GM23248 (cell line): Measurements from ENCODE around the gene MORN4.

Experiments used
- EZH2 ChIP-seq: fragments of 200-600 bp; sonication (generic); IDR thresholded peaks from 2 replicates; pipeline ENCODE4 v1.6.1; 2018; ENCODE audit warnings: antibody characterized with exemption, mild to moderate bottlenecking; ENCODE audit not compliant: insufficient read depth, poor library complexity, severe bottlenecking
- EZH2phosphoT487 ChIP-seq: fragments of 200-600 bp; sonication (generic); IDR thresholded peaks from 2 replicates; pipeline ENCODE4 v1.6.1; 2018; ENCODE audit warnings: antibody characterized with exemption, moderate library complexity, mild to moderate bottlenecking, low read depth; ENCODE audit not compliant: insufficient read depth

- no peak for TF ChIP-seq EZH2
- no peak for TF ChIP-seq EZH2phosphoT487
These were observed 39.9 kb downstream of the MORN4 start for GRCh38 chr10:97593421-97593820.
